GM23248 (cell line): Measurements from ENCODE around the gene ZYX.

ENCODE experiments used
- EZH2 ChIP-seq: fragments of 200-600 bp; sonication (generic); IDR thresholded peaks from 2 replicates; pipeline ENCODE4 v1.6.1; 2018; ENCODE audit warnings: antibody characterized with exemption, mild to moderate bottlenecking; ENCODE audit not compliant: insufficient read depth, poor library complexity, severe bottlenecking
- EZH2phosphoT487 ChIP-seq: fragments of 200-600 bp; sonication (generic); IDR thresholded peaks from 2 replicates; pipeline ENCODE4 v1.6.1; 2018; ENCODE audit warnings: antibody characterized with exemption, moderate library complexity, mild to moderate bottlenecking, low read depth; ENCODE audit not compliant: insufficient read depth

- TF ChIP-seq EZH2phosphoT487 (no peak), EZH2 (no peak)
These were observed 38.7 kb downstream of the ZYX start for GRCh38 chr7:143419880-143420279.
